T-helper 17 cell (primary cell): Measurements from ENCODE around the gene PDE3A. TPM values are rescaled to one million over a fixed set of nuclear protein-coding genes. Genes with fewer than 3 reads are reported as not detected.
"Not testable (repeated sequence)": the region's sequence is repeated elsewhere in the genome, so short reads cannot be mapped to it uniquely, and the experiment has no call there.

Source experiments
- ATAC-seq: fragments of 150-1000 bp; cut with Tn5 transposase; 2 replicates; pipeline ENCODE4 v1.10.0; 2021; ENCODE audit warnings: mild to moderate bottlenecking, moderate library complexity
- DNase-seq, 3 donors: peaks; one replicate each; pipeline versions ENCODE4 v3.0.0 to v3.0.0-alpha.2; 2020 to 2021
- H3K9me3 ChIP-seq: one replicate; pipeline ENCODE4 v1.7.0; 2013; ENCODE audit warnings: low read length, mild to moderate bottlenecking; ENCODE audit not compliant: control insufficient read depth, poor library complexity, severe bottlenecking
- H3K27ac Mint-ChIP-seq: one replicate; pipeline ENCODE4 v1.8.0; 2022; ENCODE audit warnings: mild to moderate bottlenecking, moderate library complexity, mixed read lengths
- H3K27me3 Mint-ChIP-seq: one replicate; pipeline ENCODE4 v1.8.0; 2022; ENCODE audit warnings: mixed read lengths
- H3K36me3 Mint-ChIP-seq: one replicate; pipeline ENCODE4 v1.8.0; 2022; ENCODE audit warnings: low read depth, mixed read lengths
- H3K4me1 Mint-ChIP-seq: one replicate; pipeline ENCODE4 v1.8.0; 2022; ENCODE audit warnings: mild to moderate bottlenecking, mixed read lengths
- H3K4me3 Mint-ChIP-seq: one replicate; pipeline ENCODE4 v1.8.0; 2022; ENCODE audit warnings: mild to moderate bottlenecking, moderate library complexity, mixed read lengths
- total RNA-seq, 4 donors: library from RNA in 2 of 4; stranded (reverse) in 2 of 4; gene quantifications; one replicate each; pipeline ENCODE4 v1.2.3 and lab custom pipeline; 2022 to 2026

Gene PDE3A
- total RNA-seq, 2 donors from 2014 or later, result 0.07 to 2.8 TPM

DNA sequence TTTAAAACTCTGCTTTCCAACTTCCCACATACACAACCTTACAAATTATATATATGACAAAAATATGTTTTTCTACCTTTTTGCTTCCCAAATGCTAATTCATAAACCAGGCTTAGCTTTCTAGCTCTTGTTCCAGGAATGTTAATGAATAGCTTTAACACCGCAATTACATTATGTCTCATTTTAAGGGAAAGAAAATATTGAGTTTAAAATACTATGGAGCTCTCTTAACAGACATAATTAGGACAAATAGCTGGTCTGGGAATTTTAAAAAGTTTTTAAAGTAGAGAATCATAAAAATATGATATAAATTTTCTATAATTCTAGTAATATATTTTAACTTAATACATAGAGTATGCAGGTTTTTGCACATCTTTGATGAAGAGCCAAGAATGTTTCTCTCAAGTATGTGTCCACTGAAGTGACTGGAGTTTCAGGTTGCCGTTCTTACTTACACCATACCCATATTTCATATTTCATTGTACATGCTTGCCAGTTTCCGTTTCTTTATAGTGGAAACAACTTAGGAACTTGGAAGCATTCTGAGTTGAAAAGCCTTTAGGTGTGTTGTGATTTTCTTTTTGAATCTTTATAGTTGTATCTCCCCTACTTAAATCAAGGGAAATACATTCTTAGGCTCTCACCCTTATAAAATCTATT lies 236.2 kb downstream of the PDE3A start:
- Mint-ChIP-seq H3K4me3 (no peak overlapping the region), H3K4me1 (no peaks in the 10 kb centered on the region), H3K27ac (no peak overlapping the region), H3K36me3 (no peaks in the 10 kb centered on the region), H3K27me3 (peaks cover 6% of the 10 kb centered on the region)
- no peaks in the 10 kb centered on the region for H3K9me3 ChIP-seq
- ATAC-seq, result no peak
- DNase-seq, result no peak

DNA sequence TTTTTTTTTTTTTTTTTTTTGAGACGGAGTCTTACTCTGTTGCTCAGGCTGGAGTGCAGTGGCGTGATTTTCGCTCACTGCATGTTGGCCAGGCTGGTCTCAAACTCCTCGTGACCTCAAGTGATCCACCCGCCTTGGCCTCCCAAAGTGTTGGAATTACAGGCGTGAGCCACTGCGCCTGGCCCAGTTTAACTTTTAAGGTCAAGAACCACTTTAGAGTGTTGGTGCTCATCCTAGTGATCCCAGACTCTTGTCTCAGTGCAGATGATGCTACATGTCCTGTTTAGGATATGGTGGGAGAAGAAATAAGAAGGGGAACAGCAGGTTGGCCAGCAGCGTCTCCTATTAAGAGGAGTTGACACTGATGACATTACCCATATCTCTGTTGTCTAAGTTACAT lies 246.7 kb downstream of the PDE3A start:
- H3K27ac Mint-ChIP-seq, H3K4me3 Mint-ChIP-seq, H3K27me3 Mint-ChIP-seq, DNase-seq, H3K36me3 Mint-ChIP-seq, ATAC-seq, H3K9me3 ChIP-seq, H3K4me1 Mint-ChIP-seq: not testable (repeated sequence)

- no peaks in the 10 kb centered on the region for H3K4me1 Mint-ChIP-seq
- no peaks in the 10 kb centered on the region for H3K36me3 Mint-ChIP-seq
- ATAC-seq, result no peak
- DNase-seq, result no peak
- no peak overlapping the region for H3K27ac Mint-ChIP-seq
- no peaks in the 10 kb centered on the region for H3K27me3 Mint-ChIP-seq
- H3K9me3 ChIP-seq, result no peaks in the 10 kb centered on the region
- no peak overlapping the region for H3K4me3 Mint-ChIP-seq
Observed at GRCh38 chr12:20616093-20616492, 247.8 kb downstream of the PDE3A start.

GRCh38 chr12:20620261-20620660 lies 251.9 kb downstream of the PDE3A start:
- Mint-ChIP-seq H3K4me3 (no peak overlapping the region), H3K36me3 (no peaks in the 10 kb centered on the region), H3K27ac (no peak overlapping the region), H3K4me1 (no peaks in the 10 kb centered on the region), H3K27me3 (peaks cover 12% of the 10 kb centered on the region)
- ATAC-seq (no peak), DNase-seq (no peak)
- H3K9me3 ChIP-seq, result no peaks in the 10 kb centered on the region

- no peak overlapping the region for H3K4me3 Mint-ChIP-seq
- no peak overlapping the region for H3K27ac Mint-ChIP-seq
- H3K4me1 Mint-ChIP-seq, result no peaks in the 10 kb centered on the region
- H3K36me3 Mint-ChIP-seq, result no peaks in the 10 kb centered on the region
- H3K9me3 ChIP-seq, result no peaks in the 10 kb centered on the region
- peaks cover 12% of the 10 kb centered on the region for H3K27me3 Mint-ChIP-seq
- DNase-seq, result no peak
- no peak for ATAC-seq
Observed at GRCh38 chr12:20624718-20625117, 256.4 kb downstream of the PDE3A start.

- Mint-ChIP-seq H3K27ac (no peak overlapping the region), H3K4me3 (no peak overlapping the region), H3K27me3 (peaks cover 12% of the 10 kb centered on the region), H3K4me1 (no peaks in the 10 kb centered on the region), H3K36me3 (no peaks in the 10 kb centered on the region)
- ATAC-seq (no peak), DNase-seq (no peak)
- no peaks in the 10 kb centered on the region for H3K9me3 ChIP-seq
Observed at GRCh38 chr12:20625531-20625930, 257.2 kb downstream of the PDE3A start.

GRCh38 chr12:20627001-20627588 lies 258.8 kb downstream of the PDE3A start:
- no peaks in the 10 kb centered on the region for H3K36me3 Mint-ChIP-seq
- DNase-seq, result no peak
- no peak overlapping the region for H3K27ac Mint-ChIP-seq
- no peak overlapping the region for H3K4me3 Mint-ChIP-seq
- peaks cover 9% of the 10 kb centered on the region for H3K27me3 Mint-ChIP-seq
- ATAC-seq, result no peak
- no peaks in the 10 kb centered on the region for H3K9me3 ChIP-seq
- no peaks in the 10 kb centered on the region for H3K4me1 Mint-ChIP-seq

GRCh38 chr12:20628226-20628787 lies 260.0 kb downstream of the PDE3A start:
- no peak overlapping the region for H3K27ac Mint-ChIP-seq

GRCh38 chr12:20628999-20629398 lies 260.7 kb downstream of the PDE3A start:
- H3K27me3 Mint-ChIP-seq, result peaks cover 5% of the 10 kb centered on the region
- H3K36me3 Mint-ChIP-seq, result no peaks in the 10 kb centered on the region
- H3K4me3 Mint-ChIP-seq, result no peak overlapping the region
- no peak for DNase-seq
- no peaks in the 10 kb centered on the region for H3K4me1 Mint-ChIP-seq
- ATAC-seq, result no peak
- H3K27ac Mint-ChIP-seq, result no peak overlapping the region
- H3K9me3 ChIP-seq, result no peaks in the 10 kb centered on the region

More at GRCh38 chr12:20628226-20628787, 260.0 kb downstream of the PDE3A start:
- H3K36me3 Mint-ChIP-seq, result no peaks in the 10 kb centered on the region
- no peaks in the 10 kb centered on the region for H3K9me3 ChIP-seq
- no peak overlapping the region for H3K4me3 Mint-ChIP-seq
- ATAC-seq (no peak), DNase-seq (no peak)
- peaks cover 5% of the 10 kb centered on the region for H3K27me3 Mint-ChIP-seq
- no peaks in the 10 kb centered on the region for H3K4me1 Mint-ChIP-seq

GRCh38 chr12:20629414-20630156 lies 261.2 kb downstream of the PDE3A start:
- H3K27ac Mint-ChIP-seq, result no peak overlapping the region
- H3K9me3 ChIP-seq, result no peaks in the 10 kb centered on the region
- ATAC-seq (no peak), DNase-seq (no peak)
- H3K27me3 Mint-ChIP-seq, result peaks cover 3% of the 10 kb centered on the region
- no peaks in the 10 kb centered on the region for H3K4me1 Mint-ChIP-seq
- no peaks in the 10 kb centered on the region for H3K36me3 Mint-ChIP-seq
- no peak overlapping the region for H3K4me3 Mint-ChIP-seq

- no peaks in the 10 kb centered on the region for H3K27me3 Mint-ChIP-seq
- no peaks in the 10 kb centered on the region for H3K4me1 Mint-ChIP-seq
- H3K9me3 ChIP-seq, result no peaks in the 10 kb centered on the region
- DNase-seq (no peak), ATAC-seq (no peak)
- no peaks in the 10 kb centered on the region for H3K36me3 Mint-ChIP-seq
- no peak overlapping the region for H3K27ac Mint-ChIP-seq
- H3K4me3 Mint-ChIP-seq, result no peak overlapping the region
Observed at GRCh38 chr12:20631711-20632110, 263.4 kb downstream of the PDE3A start.

- ATAC-seq, result no peak
Observed at GRCh38 chr12:20641106-20641505, 272.8 kb downstream of the PDE3A start.

DNA sequence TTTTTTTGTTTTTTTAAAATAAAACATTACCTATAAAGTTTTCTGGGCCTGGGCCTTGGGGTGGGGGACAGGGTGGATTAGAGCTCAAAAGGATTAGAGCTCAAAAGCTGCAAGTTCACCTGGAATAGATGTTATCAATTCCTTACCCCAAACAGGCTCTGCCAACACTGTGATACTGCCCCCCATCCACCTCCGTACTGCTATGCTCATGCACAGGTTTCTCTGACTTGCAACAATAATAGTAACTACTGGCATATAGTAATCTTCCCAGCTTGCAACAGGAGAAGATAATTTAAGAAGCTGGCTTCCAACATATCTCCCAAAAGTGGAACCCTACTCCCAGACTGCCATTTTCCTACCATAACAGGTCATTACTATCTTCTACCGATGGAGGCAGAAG lies 275.5 kb downstream of the PDE3A start:
- no peaks in the 10 kb centered on the region for H3K9me3 ChIP-seq
- DNase-seq (no peak), ATAC-seq (no peak)
- no peaks in the 10 kb centered on the region for H3K4me1 Mint-ChIP-seq
- no peaks in the 10 kb centered on the region for H3K27me3 Mint-ChIP-seq
- no peak overlapping the region for H3K4me3 Mint-ChIP-seq
- no peak overlapping the region for H3K27ac Mint-ChIP-seq
- H3K36me3 Mint-ChIP-seq, result no peaks in the 10 kb centered on the region

More at GRCh38 chr12:20641106-20641505, 272.8 kb downstream of the PDE3A start:
- Mint-ChIP-seq H3K27ac (no peak overlapping the region), H3K27me3 (no peaks in the 10 kb centered on the region), H3K4me3 (no peak overlapping the region), H3K36me3 (no peaks in the 10 kb centered on the region), H3K4me1 (no peaks in the 10 kb centered on the region)
- DNase-seq, result no peak
- no peaks in the 10 kb centered on the region for H3K9me3 ChIP-seq
